CD14-positive monocyte (primary cell): ENCODE measurements around the gene VCAM1. TPM values are rescaled to one million over a fixed set of nuclear protein-coding genes. Genes with fewer than 3 reads are reported as not detected.
A peak's percentile ranks its signal among the peaks of the same experiment; 100 is the strongest.

Source experiments
- DNase-seq, 3 donors: peaks; one replicate each; pipeline ENCODE4 v3.0.0-alpha.2; 2011 to 2022
- H2AFZ ChIP-seq: 2 replicates; pipeline ENCODE4 v1.6.0; 2012; ENCODE audit warnings: mild to moderate bottlenecking, low read depth, low read length, inconsistent platforms; ENCODE audit not compliant: insufficient read depth, poor library complexity, severe bottlenecking
- H3K27ac ChIP-seq, 2 donors: 1 replicate in 1 of 2; 2 replicates in 1 of 2; pipeline ENCODE4 v1.5.1; 2012 to 2013; ENCODE audit warnings: low read length in 2 of 2, control low read depth in 1 of 2, inconsistent platforms in 1 of 2, low read depth in 1 of 2, mild to moderate bottlenecking in 1 of 2
- H3K27me3 ChIP-seq, 2 donors: one replicate each; pipeline versions ENCODE4 v1.6.0 to v1.6.1; 2011 to 2013; ENCODE audit warnings: low read length in 2 of 2; ENCODE audit not compliant: control insufficient read depth in 2 of 2, insufficient read depth in 2 of 2
- H3K36me3 ChIP-seq, 2 donors: replicated peaks in 1 of 2; 1 replicate in 1 of 2; 2 replicates in 1 of 2; pipeline versions ENCODE4 v1.5.1 to v1.6.1; 2012 to 2013; ENCODE audit warnings: low read length in 2 of 2, control low read depth in 1 of 2, inconsistent platforms in 1 of 2, mild to moderate bottlenecking in 1 of 2; ENCODE audit not compliant: insufficient read depth in 2 of 2, control insufficient read depth in 1 of 2
- H3K4me1 ChIP-seq, 2 donors: 1 replicate in 1 of 2; 2 replicates in 1 of 2; pipeline versions ENCODE4 v1.5.1 to v1.6.1; 2012 to 2013; ENCODE audit warnings: low read length in 2 of 2, control low read depth in 1 of 2, inconsistent platforms in 1 of 2, mild to moderate bottlenecking in 1 of 2, moderate library complexity in 1 of 2; ENCODE audit not compliant: insufficient read depth in 2 of 2, control insufficient read depth in 1 of 2
- H3K4me2 ChIP-seq: replicated peaks from 2 replicates; pipeline ENCODE3; 2012; ENCODE audit warnings: low read length, moderate library complexity, mild to moderate bottlenecking; ENCODE audit not compliant: poor library complexity, severe bottlenecking; ENCODE audit errors: extremely low read depth
- H3K4me3 ChIP-seq, 3 experiments: fragments of 200-600 bp in 1 of 3; sonication (generic) in 1 of 3; replicated peaks in 1 of 3; 1 replicate in 2 of 3; 2 replicates in 1 of 3; pipeline ENCODE4 v1.5.1; 2011 to 2013; ENCODE audit warnings: low read length in 3 of 3, mild to moderate bottlenecking in 3 of 3, control low read depth in 2 of 3, low read depth in 2 of 3, inconsistent platforms in 1 of 3, moderate library complexity in 1 of 3
- H3K79me2 ChIP-seq: 2 replicates; pipeline ENCODE4 v1.6.0; 2012; ENCODE audit warnings: mild to moderate bottlenecking, control low read depth, inconsistent platforms, low read length, moderate library complexity; ENCODE audit not compliant: insufficient read depth
- H3K9ac ChIP-seq: 2 replicates; pipeline ENCODE4 v1.6.0; 2017; ENCODE audit warnings: low read length, mild to moderate bottlenecking; ENCODE audit not compliant: insufficient read depth, poor library complexity, severe bottlenecking
- H3K9me3 ChIP-seq, 2 donors: replicated peaks in 1 of 2; 1 replicate in 1 of 2; 2 replicates in 1 of 2; pipeline versions ENCODE4 v1.5.1 to v1.6.1; 2012 to 2013; ENCODE audit warnings: low read length in 2 of 2, control low read depth in 1 of 2; ENCODE audit not compliant: control insufficient read depth in 1 of 2, insufficient read depth in 1 of 2
- H4K20me1 ChIP-seq: 2 replicates; pipeline ENCODE4 v1.6.0; 2012; ENCODE audit warnings: mild to moderate bottlenecking, low read length, control low read depth, moderate library complexity; ENCODE audit not compliant: insufficient read depth
- H3K27ac Mint-ChIP-seq, 7 donors: one replicate each; pipeline ENCODE4 v1.8.0; 2020; ENCODE audit warnings: mild to moderate bottlenecking in 7 of 7, mixed read lengths in 7 of 7, moderate library complexity in 6 of 7, inconsistent platforms in 2 of 7
- H3K27me3 Mint-ChIP-seq, 3 donors: one replicate each; pipeline ENCODE4 v1.8.0; 2021 to 2022; ENCODE audit warnings: low read depth in 3 of 3, mild to moderate bottlenecking in 3 of 3, mixed read lengths in 3 of 3, moderate library complexity in 3 of 3, inconsistent platforms in 1 of 3
- H3K36me3 Mint-ChIP-seq, 2 donors: one replicate each; pipeline ENCODE4 v1.8.0; 2020; ENCODE audit warnings: mixed read lengths in 2 of 2, inconsistent platforms in 1 of 2, mild to moderate bottlenecking in 1 of 2
- H3K4me1 Mint-ChIP-seq: one replicate; pipeline ENCODE4 v1.8.0; 2020; ENCODE audit warnings: mild to moderate bottlenecking, mixed read lengths
- H3K4me3 Mint-ChIP-seq, 2 donors: one replicate each; pipeline ENCODE4 v1.8.0; 2020; ENCODE audit warnings: mild to moderate bottlenecking in 2 of 2, mixed read lengths in 2 of 2, moderate library complexity in 1 of 2
- H3K9me3 Mint-ChIP-seq, 7 donors: one replicate each; pipeline ENCODE4 v1.8.0; 2020 to 2022; ENCODE audit warnings: mixed read lengths in 7 of 7, mild to moderate bottlenecking in 6 of 7, moderate library complexity in 6 of 7, inconsistent platforms in 2 of 7
- CTCF ChIP-seq: fragments of 200-600 bp; IDR thresholded peaks from one replicate; pipeline ENCODE4 v1.8.0; 2022; ENCODE audit warnings: antibody characterized with exemption, mild to moderate bottlenecking
- WGBS: methylation state at CpG from one replicate; pipeline ENCODE4 v1.1.5; 2013; ENCODE audit warnings: missing lambda C conversion rate; ENCODE audit not compliant: insufficient coverage; 5-methylcytosine and 5-hydroxymethylcytosine counted together
- intact Hi-C, 2 donors: fragments of 100-400 bp; cut with micrococcal nuclease; formaldehyde crosslinking; loops; one replicate each; pipeline versions ENCODE4 v1.15.0 to v1.15.1; 2023
- polyA plus RNA-seq, 3 donors: library from polyadenylated mRNA; depleted of rRNA in 1 of 3; unstranded in 2 of 3; stranded (reverse) in 1 of 3; fragments of 300-500 nt in 2 of 3; fragments of >200 nt in 1 of 3; fragmentation: Illumina TruSeq in 2 of 3; gene quantifications; 1 replicate in 2 of 3; 2 replicates in 1 of 3; pipeline ENCODE4 v1.2.3, GENCODE V29; 2012 to 2021

The VCAM1 gene
- polyA plus RNA-seq, 3 donors, result not detected

- Histone ChIP-seq H3K4me3 (no peak overlapping the region), H4K20me1 (no peaks in the 10 kb centered on the region), H2AFZ (no peak overlapping the region), H3K9me3 (no peaks in the 10 kb centered on the region), H3K4me2 (no peak overlapping the region), H3K79me2 (no peaks in the 10 kb centered on the region), H3K4me1 (no peaks in the 10 kb centered on the region), H3K36me3 (no peaks in the 10 kb centered on the region), H3K27ac (no peak overlapping the region), H3K27me3 (no peaks in the 10 kb centered on the region), H3K9ac (no peak overlapping the region)
- no peak for DNase-seq
- no peak for TF ChIP-seq CTCF
- Mint-ChIP-seq H3K9me3 (peaks cover 3 to 20% (median 10%) of the 10 kb centered on the region in 7 donors), H3K4me3 (no peak overlapping the region), H3K4me1 (no peaks in the 10 kb centered on the region), H3K27ac (no peak overlapping the region), H3K27me3 (peaks cover 0 to 2% (median 0%) of the 10 kb centered on the region in 3 donors), H3K36me3 (no peaks in the 10 kb centered on the region)
- intact Hi-C loops, result no loop called here
These were observed 47.9 kb upstream of the VCAM1 start for GRCh38 chr1:100671601-100672000.

GRCh38 chr1:100683448-100684349 lies 35.8 kb upstream of the VCAM1 start:
- Histone ChIP-seq H3K36me3 (no peaks in the 10 kb centered on the region), H3K4me2 (peak overlapping the region; percentile 55), H3K27me3 (no peaks in the 10 kb centered on the region), H2AFZ (no peak overlapping the region), H3K79me2 (no peaks in the 10 kb centered on the region), H3K9me3 (no peaks in the 10 kb centered on the region), H3K4me1 (peaks cover 17 to 18% of the 10 kb centered on the region in 2 donors), H3K9ac (peak overlapping the region; percentile 34), H4K20me1 (no peaks in the 10 kb centered on the region), H3K4me3 (peak overlapping the region in 1 of 3 experiments; percentile 39), H3K27ac (peak overlapping the region in 1 of 2 donors; percentile 71)
- peaks cover 2 to 16% (median 7%) of the 10 kb centered on the region in 7 donors for H3K9me3 Mint-ChIP-seq
- DNase-seq, result peak in 1 of 3 donors; percentile 65
- peak overlapping the region; percentile 17 to 71 for H3K4me3 Mint-ChIP-seq
- peaks cover 15% of the 10 kb centered on the region for H3K4me1 Mint-ChIP-seq
- H3K36me3 Mint-ChIP-seq, result no peaks in the 10 kb centered on the region
- no peak for TF ChIP-seq CTCF
- intact Hi-C loops, result no loop called here
- no peaks in the 10 kb centered on the region for H3K27me3 Mint-ChIP-seq
- 36% methylated on average over 2 of the region's 2 CpGs for WGBS
- H3K27ac Mint-ChIP-seq, result peak overlapping the region in 5 of 7 donors; percentile 9 to 87 (median 43)
